ENCODE measurements around the gene BFSP2.

Gene BFSP2

DNA sequence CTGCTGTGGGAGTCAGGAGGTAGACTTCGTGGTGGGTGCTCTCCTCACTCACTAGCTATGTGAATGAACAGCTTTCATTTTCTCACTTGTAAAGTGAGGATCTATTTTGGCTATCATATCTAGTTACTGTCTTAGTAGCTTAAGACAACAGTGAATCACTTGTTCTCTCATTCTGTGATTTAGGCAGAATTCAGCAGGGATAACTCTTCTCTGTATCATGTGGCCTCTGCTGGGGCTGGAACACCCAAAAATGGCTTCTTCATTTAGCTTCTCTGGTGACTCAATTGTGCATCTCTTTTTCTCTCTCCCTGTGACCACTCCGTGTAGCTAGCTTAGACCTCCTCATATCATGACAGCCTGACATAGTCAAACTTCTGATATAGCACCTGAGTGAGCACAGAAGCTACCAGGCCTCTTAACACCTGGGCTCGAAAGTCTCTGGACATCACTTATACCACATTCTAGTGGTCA, 68.4 kb downstream of the BFSP2 start:
- Histone ChIP-seq H3K36me3 (ENCODE audit: insufficient read depth, low read length) (no peaks in the 10 kb centered on the region), H4K20me1 (ENCODE audit: insufficient read depth, low read length, poor library complexity, severe bottlenecking) (no peaks in the 10 kb centered on the region), H2AFZ (ENCODE audit: low read length) (peak overlapping the region; percentile 51; the same call in 1 of the 2 replicates), H3K9me2 (replicated peaks; ENCODE audit: low read depth, low read length) (no peaks in the 10 kb centered on the region), H3K4me2 (ENCODE audit: low read depth, low read length, poor library complexity, severe bottlenecking) (no peak overlapping the region), H3K9ac (ENCODE audit: low read depth, low read length, poor library complexity, severe bottlenecking) (no peak overlapping the region), H3K4me3 (ENCODE audit: low read length, poor library complexity, severe bottlenecking) (no peak overlapping the region), H3K27me3 (ENCODE audit: insufficient read depth, low read length, poor library complexity, severe bottlenecking) (no peaks in the 10 kb centered on the region), H3K4me1 (ENCODE audit: insufficient read depth, low read length, poor library complexity, severe bottlenecking) (peaks cover 14% of the 10 kb centered on the region), H3K79me2 (ENCODE audit: insufficient read depth, low read length) (no peaks in the 10 kb centered on the region), H3F3A (ENCODE audit: low read depth) (no peaks in the 10 kb centered on the region), H3K9me3 (ENCODE audit: insufficient read depth, low read depth, low read length) (no peaks in the 10 kb centered on the region)
- TF ChIP-seq EZH2phosphoT487 (IDR thresholded peaks at IDR 0.05; ENCODE audit: borderline replicate concordance): no peak
- TF ChIP-seq, protein P1, sequence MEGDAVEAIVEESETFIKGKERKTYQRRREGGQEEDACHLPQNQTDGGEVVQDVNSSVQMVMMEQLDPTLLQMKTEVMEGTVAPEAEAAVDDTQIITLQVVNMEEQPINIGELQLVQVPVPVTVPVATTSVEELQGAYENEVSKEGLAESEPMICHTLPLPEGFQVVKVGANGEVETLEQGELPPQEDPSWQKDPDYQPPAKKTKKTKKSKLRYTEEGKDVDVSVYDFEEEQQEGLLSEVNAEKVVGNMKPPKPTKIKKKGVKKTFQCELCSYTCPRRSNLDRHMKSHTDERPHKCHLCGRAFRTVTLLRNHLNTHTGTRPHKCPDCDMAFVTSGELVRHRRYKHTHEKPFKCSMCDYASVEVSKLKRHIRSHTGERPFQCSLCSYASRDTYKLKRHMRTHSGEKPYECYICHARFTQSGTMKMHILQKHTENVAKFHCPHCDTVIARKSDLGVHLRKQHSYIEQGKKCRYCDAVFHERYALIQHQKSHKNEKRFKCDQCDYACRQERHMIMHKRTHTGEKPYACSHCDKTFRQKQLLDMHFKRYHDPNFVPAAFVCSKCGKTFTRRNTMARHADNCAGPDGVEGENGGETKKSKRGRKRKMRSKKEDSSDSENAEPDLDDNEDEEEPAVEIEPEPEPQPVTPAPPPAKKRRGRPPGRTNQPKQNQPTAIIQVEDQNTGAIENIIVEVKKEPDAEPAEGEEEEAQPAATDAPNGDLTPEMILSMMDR (conservative IDR thresholded peaks at IDR 0.05; ENCODE audit: low read length): no peak

DNA sequence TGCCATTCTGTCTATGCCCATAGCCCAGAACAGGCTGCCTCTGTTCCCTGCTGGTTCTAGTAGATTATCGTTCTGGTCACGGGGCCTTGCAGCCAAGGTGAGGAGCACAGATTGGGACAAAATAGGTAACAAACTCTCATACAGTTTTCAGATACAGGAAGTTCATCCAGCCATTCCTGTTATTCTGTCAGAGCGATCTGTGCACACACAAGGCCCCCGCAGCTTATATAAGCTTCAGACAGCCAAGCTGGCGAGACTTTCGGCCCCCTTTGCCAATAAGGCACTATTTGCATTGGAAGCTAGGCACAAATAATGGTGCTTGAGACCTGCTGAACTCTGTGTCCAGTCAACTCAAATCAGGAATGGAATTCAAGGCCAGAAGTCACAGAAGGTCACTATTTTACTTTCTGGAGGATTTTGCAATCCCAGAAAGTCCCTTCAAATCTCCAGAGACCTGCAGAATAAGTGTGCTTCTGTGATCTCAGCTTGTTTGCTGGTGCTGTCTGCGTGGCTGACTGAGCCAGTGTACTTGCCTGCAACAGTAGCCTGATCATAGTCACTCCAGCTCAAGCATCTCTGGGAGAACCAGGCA, 69.4 kb downstream of the BFSP2 start:
- no peaks in the 10 kb centered on the region for H3K9me3 ChIP-seq (ENCODE audit: insufficient read depth, low read depth, low read length)
- no peaks in the 10 kb centered on the region for H3K79me2 ChIP-seq (ENCODE audit: insufficient read depth, low read length)
- TF ChIP-seq, protein P1 (conservative IDR thresholded peaks at IDR 0.05; ENCODE audit: low read length): no peak
- TF ChIP-seq EZH2phosphoT487 (IDR thresholded peaks at IDR 0.05; ENCODE audit: borderline replicate concordance): no peak
- peaks cover 5% of the 10 kb centered on the region for H3K4me1 ChIP-seq (ENCODE audit: insufficient read depth, low read length, poor library complexity, severe bottlenecking)
- no peak overlapping the region for H3K4me3 ChIP-seq (ENCODE audit: low read length, poor library complexity, severe bottlenecking)
- no peaks in the 10 kb centered on the region for H4K20me1 ChIP-seq (ENCODE audit: insufficient read depth, low read length, poor library complexity, severe bottlenecking)
- no peak overlapping the region for H3K9ac ChIP-seq (ENCODE audit: low read depth, low read length, poor library complexity, severe bottlenecking)
- H3K36me3 ChIP-seq (ENCODE audit: insufficient read depth, low read length): no peaks in the 10 kb centered on the region
- H2AFZ ChIP-seq (ENCODE audit: low read length): no peak overlapping the region
- no peaks in the 10 kb centered on the region for H3K9me2 ChIP-seq (replicated peaks; ENCODE audit: low read depth, low read length)
- no peak overlapping the region for H3K4me2 ChIP-seq (ENCODE audit: low read depth, low read length, poor library complexity, severe bottlenecking)
- no peaks in the 10 kb centered on the region for H3K27me3 ChIP-seq (ENCODE audit: insufficient read depth, low read length, poor library complexity, severe bottlenecking)
- H3F3A ChIP-seq (ENCODE audit: low read depth): no peaks in the 10 kb centered on the region

DNA sequence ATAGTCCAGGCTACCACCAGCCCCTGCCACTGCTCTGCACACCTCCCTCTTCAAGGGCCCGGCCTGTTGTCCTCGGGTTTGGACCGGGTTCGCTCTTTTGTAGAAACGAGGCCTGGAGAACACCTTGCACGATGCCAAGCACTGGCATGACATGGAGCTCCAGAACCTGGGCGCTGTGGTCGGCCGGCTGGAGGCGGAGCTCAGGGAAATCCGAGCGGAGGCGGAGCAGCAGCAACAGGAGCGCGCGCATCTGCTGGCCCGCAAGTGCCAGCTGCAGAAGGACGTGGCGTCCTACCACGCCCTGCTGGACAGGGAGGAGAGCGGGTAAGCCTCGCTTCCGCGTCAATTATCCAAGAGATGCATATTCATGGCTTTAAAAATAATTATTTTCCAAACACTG, 72.4 kb downstream of the BFSP2 start:
- H3K79me2 ChIP-seq (ENCODE audit: insufficient read depth, low read length): no peaks in the 10 kb centered on the region
- TF ChIP-seq EZH2phosphoT487 (IDR thresholded peaks at IDR 0.05; ENCODE audit: borderline replicate concordance): no peak
- TF ChIP-seq, protein P1 (conservative IDR thresholded peaks at IDR 0.05; ENCODE audit: low read length): no peak

More for the DNA sequence above, 72.4 kb downstream of the BFSP2 start:
- Histone ChIP-seq H4K20me1 (ENCODE audit: insufficient read depth, low read length, poor library complexity, severe bottlenecking) (no peaks in the 10 kb centered on the region), H3K36me3 (ENCODE audit: insufficient read depth, low read length) (no peaks in the 10 kb centered on the region), H3K4me2 (ENCODE audit: low read depth, low read length, poor library complexity, severe bottlenecking) (no peak overlapping the region), H3K27me3 (ENCODE audit: insufficient read depth, low read length, poor library complexity, severe bottlenecking) (no peaks in the 10 kb centered on the region), H3K9me2 (replicated peaks; ENCODE audit: low read depth, low read length) (no peaks in the 10 kb centered on the region), H3F3A (ENCODE audit: low read depth) (no peaks in the 10 kb centered on the region), H3K9me3 (ENCODE audit: insufficient read depth, low read depth, low read length) (no peaks in the 10 kb centered on the region), H3K9ac (ENCODE audit: low read depth, low read length, poor library complexity, severe bottlenecking) (no peak overlapping the region), H2AFZ (ENCODE audit: low read length) (no peak overlapping the region), H3K4me1 (ENCODE audit: insufficient read depth, low read length, poor library complexity, severe bottlenecking) (no peaks in the 10 kb centered on the region), H3K4me3 (ENCODE audit: low read length, poor library complexity, severe bottlenecking) (no peak overlapping the region)
